ENCODE data around the gene ZBTB7A.
"Not testable (repeated sequence)": the region's sequence is repeated elsewhere in the genome, so short reads cannot be mapped to it uniquely, and the experiment has no call there.

ZBTB7A gene

GRCh38 chr19:4012975-4013634 lies 53.6 kb downstream of the ZBTB7A start:
- no peak for DNase-seq

DNA sequence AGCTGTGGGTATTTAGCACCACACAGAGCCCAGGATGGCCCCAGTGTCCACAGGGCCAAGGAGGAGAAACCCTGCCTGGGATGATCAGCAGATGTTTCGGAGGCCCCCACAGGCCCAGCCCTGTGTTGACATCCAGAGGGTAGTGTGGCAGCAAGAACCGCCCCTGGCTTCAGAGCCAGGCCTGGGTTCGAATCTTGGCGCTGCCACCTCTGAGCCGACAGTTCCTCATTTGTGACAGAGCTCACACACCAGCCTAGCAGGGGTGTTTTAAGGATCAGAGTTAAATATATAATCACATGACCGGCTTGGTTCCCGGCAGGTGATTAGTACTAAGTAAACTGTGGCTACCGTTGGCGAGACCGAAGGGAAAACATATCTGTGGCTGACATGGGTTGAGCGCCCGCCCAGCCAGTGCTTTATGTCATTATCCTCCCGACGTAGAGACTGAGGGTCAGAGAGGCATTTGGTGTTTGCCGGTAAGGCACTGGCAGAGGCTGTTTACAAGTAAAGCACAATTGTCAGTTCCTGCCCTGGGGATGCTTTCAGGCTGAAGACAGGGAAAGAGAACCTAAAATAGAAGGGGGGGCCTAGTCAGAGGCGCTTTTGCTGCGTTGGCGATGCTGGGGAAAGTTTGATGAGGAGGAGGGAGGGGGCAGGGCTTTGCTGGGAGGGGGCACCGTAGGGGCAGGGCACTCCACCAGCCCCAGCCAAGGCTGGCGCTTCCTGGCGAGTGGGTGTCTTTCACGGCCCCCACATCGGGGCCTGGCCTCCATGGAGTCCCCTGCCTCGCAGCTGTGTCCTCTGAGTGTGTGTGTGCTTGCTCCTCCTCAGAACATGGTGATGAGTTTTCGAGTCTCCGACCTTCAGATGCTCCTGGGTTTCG lies 54.4 kb downstream of the ZBTB7A start:
- no peak for DNase-seq

DNA sequence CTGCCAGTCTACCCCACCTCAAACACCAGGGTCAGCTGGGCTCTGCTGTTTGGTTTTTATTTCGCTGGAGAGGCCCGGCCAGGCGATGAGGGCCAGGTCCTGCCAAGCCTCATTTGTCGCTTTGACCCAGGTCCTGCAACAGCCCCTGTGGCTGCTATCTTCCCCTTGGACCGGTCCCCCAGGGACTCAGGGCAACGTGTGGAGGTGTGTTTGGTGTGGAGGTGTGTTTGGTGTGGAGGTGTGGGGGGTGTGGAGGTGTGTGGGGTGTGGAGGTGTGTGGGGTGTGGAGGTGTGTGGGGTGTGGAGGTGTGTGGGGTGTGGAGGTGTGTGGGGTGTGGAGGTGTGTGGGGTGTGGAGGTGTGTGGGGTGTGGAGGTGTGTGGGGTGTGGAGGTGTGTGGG lies 55.3 kb downstream of the ZBTB7A start:
- DNase-seq = not testable (repeated sequence)

GRCh38 chr19:4010808-4011110 lies 55.9 kb downstream of the ZBTB7A start:
- no peak for DNase-seq

- no peak for DNase-seq
Measured at GRCh38 chr19:4009990-4010807, 56.5 kb downstream of the ZBTB7A start.

DNA sequence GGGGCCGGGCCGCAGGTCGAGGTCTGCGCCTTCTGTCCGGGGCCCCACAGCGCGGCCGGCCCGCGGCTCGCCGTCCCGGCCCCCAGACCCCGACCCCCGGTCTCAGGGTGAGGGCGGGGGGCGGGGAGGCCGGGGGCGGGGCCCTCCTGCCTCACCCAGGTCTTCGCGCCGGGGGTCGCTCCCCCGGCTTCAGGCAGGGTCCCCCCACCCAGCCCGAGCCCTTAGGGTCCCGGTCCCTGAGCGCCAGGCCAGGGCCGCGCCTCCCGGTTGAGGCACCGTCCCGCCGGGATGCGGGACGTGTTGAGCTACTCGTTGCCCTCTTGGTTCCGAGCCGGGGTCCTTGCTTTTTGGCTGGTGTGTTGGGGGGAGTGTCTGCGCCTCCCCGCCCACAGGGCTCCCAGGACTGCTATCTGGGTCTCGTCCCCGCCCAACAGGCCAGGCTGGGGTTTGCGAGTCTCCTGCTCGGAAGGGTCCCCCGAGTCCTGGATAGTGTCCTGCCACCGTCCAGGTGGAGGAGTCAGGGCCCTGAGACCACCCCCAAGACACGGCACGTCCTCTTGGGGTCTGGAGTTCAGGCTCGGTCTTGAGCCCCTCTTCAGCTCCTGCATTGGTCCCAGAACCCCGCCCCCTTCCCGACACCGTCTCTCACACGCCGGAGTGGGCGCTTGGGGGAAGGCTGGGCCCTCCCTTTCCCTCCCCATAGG lies 58.7 kb downstream of the ZBTB7A start:
- DNase-seq = peak; percentile 17

DNA sequence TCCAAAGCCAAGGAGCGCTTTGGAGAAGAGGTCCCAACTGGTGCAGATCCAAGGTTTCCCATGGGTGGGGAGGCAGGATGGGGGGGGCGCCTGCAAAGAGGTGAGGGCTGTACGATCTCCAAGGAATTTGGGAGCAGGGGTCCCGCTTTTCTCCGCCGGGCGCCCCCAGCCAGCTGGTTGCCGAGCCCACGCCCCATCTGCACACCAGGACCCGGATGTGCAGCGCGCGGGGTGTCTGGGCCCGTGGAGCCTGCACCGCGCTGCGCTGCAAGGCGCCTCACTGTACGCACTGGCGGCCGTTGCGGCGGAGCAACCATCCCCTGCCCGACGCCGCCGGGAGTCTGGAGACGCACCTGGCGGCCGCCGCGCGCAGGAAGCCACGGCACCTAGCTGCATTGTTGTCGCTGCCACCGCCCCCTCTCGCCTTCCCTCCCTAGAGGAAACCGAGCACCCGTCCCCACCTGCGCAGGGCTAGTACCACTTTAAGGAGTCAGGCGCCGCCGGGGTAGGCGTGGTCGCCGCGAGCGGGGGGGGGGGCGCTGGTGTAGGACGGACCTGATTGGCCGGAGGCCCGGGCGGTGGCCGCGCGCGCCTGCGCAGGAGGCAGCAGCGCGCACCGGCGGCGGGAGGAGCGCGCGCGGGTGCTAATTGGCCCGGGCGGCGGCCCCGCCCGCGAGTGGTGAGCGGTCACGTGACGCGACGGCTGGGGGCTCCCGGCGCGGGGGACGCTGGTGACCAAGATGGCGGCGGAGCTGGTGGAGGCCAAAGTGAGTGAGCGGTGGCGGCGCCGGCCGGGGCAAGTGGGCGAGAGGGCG lies 59.5 kb downstream of the ZBTB7A start, which contains the start of gene PIAS4:
TSS of gene PIAS4 (plus strand) at position 716 of the 815 bp plus-strand sequence. CDS start at position 741, 25 bp downstream.
- DNase-seq = peak; percentile 94

- DNase-seq = not testable (repeated sequence)
Measured at GRCh38 chr19:4005436-4005835, 61.3 kb downstream of the ZBTB7A start.

- DNase-seq = not testable (repeated sequence)
Measured at GRCh38 chr19:4000798-4001197, 65.9 kb downstream of the ZBTB7A start.

- DNase-seq = not testable (repeated sequence)
Measured at GRCh38 chr19:3998667-3999412, 67.9 kb downstream of the ZBTB7A start.

- no peak for DNase-seq
Measured at GRCh38 chr19:3995607-3996006, 71.1 kb downstream of the ZBTB7A start.

Data from NCI-H1105 (cell line).